Suprapubic skin (tissue), 4 donors: ENCODE measurements around the gene CFAP97D2. TPM values are rescaled to one million over a fixed set of nuclear protein-coding genes. Genes with fewer than 3 reads are reported as not detected.

Experiments
- DNase-seq, 2 donors: peaks; one replicate each; pipeline ENCODE4 v3.0.0-alpha.2; 2019; ENCODE audit warnings: low spot score in 2 of 2
- H3K27ac ChIP-seq: fragments of 200-600 bp; sonication (generic); one replicate; pipeline ENCODE4 v1.5.1; 2019
- H3K27me3 ChIP-seq: fragments of 200-600 bp; sonication (generic); one replicate; pipeline ENCODE4 v1.5.1; 2019
- H3K36me3 ChIP-seq: fragments of 200-600 bp; sonication (generic); one replicate; pipeline ENCODE4 v1.5.1; 2019
- H3K4me1 ChIP-seq: fragments of 200-600 bp; sonication (generic); one replicate; pipeline ENCODE4 v1.5.1; 2019
- H3K4me3 ChIP-seq: fragments of 200-600 bp; sonication (generic); one replicate; pipeline ENCODE4 v1.5.1; 2019; ENCODE audit warnings: mild to moderate bottlenecking
- H3K9me3 ChIP-seq: fragments of 200-600 bp; sonication (generic); one replicate; pipeline ENCODE4 v1.5.1; 2019
- CTCF ChIP-seq, 2 donors: fragments of 200-600 bp in 1 of 2; fragments of 450-650 bp in 1 of 2; sonication (generic) in 1 of 2; IDR thresholded peaks; one replicate each; pipeline ENCODE4 v1.5.1; 2016 to 2019; ENCODE audit warnings: antibody characterized with exemption in 2 of 2, mild to moderate bottlenecking in 1 of 2, moderate library complexity in 1 of 2
- EP300 ChIP-seq: sonication (generic); formaldehyde crosslinking; IDR thresholded peaks from one replicate; pipeline ENCODE4 v1.6.1; 2017; ENCODE audit warnings: antibody characterized with exemption
- POLR2A ChIP-seq, 2 donors: fragments of 450-650 bp; IDR thresholded peaks; one replicate each; pipeline ENCODE4 v1.6.1; 2017; ENCODE audit warnings: antibody characterized with exemption in 2 of 2, mild to moderate bottlenecking in 2 of 2, moderate library complexity in 2 of 2
- POLR2AphosphoS5 ChIP-seq, 3 donors: sonication (generic); formaldehyde crosslinking; IDR thresholded peaks; one replicate each; pipeline ENCODE4 v1.6.1; 2017; ENCODE audit warnings: antibody characterized with exemption in 3 of 3
- WGBS: methylation state at CpG from one replicate; pipeline ENCODE4 v1.1.5; 2018; 5-methylcytosine and 5-hydroxymethylcytosine counted together
- total RNA-seq, 4 donors: library from RNA; depleted of rRNA; stranded (reverse); fragments of >200 nt; gene quantifications; one replicate each; pipeline ENCODE4 v1.1.0, GENCODE V29; 2016

The CFAP97D2 gene
- total RNA-seq, 4 donors from 2014 or later = not detected

GRCh38 chr13:114166381-114167131 is 12.5 kb upstream of the CFAP97D2 start:
- WGBS = 28% methylated on average over 10 of the region's 20 CpGs
- Histone ChIP-seq H3K9me3 (no peaks in the 10 kb centered on the region), H3K27ac (no peak overlapping the region), H3K4me3 (no peak overlapping the region), H3K36me3 (no peaks in the 10 kb centered on the region), H3K4me1 (peaks cover 26% of the 10 kb centered on the region), H3K27me3 (peaks cover 16% of the 10 kb centered on the region)
- DNase-seq = no peak
- TF ChIP-seq POLR2A (IDR thresholded peaks at IDR 0.05) = no peak
- TF ChIP-seq EP300 = no peak
- TF ChIP-seq CTCF (IDR thresholded peaks at IDR 0.05) = no peak
- TF ChIP-seq POLR2AphosphoS5 (IDR thresholded peaks at IDR 0.05) = no peak

GRCh38 chr13:114167426-114167825 is 11.6 kb upstream of the CFAP97D2 start:
- Histone ChIP-seq H3K27me3 (peaks cover 11% of the 10 kb centered on the region), H3K27ac (no peak overlapping the region), H3K4me1 (peaks cover 18% of the 10 kb centered on the region), H3K4me3 (no peak overlapping the region), H3K9me3 (no peaks in the 10 kb centered on the region), H3K36me3 (no peaks in the 10 kb centered on the region)
- 68% methylated on average over 5 of the region's 5 CpGs for WGBS
- TF ChIP-seq CTCF (IDR thresholded peaks at IDR 0.05) = no peak
- no peak for TF ChIP-seq POLR2A (IDR thresholded peaks at IDR 0.05)
- no peak for TF ChIP-seq POLR2AphosphoS5 (IDR thresholded peaks at IDR 0.05)
- no peak for TF ChIP-seq EP300
- DNase-seq = no peak

GRCh38 chr13:114167885-114168284 is 11.2 kb upstream of the CFAP97D2 start:
- TF ChIP-seq CTCF (IDR thresholded peaks at IDR 0.05) (no peak), POLR2A (IDR thresholded peaks at IDR 0.05) (no peak), EP300 (no peak), POLR2AphosphoS5 (IDR thresholded peaks at IDR 0.05) (no peak)
- no peaks in the 10 kb centered on the region for H3K36me3 ChIP-seq
- no peak for DNase-seq
- no peaks in the 10 kb centered on the region for H3K9me3 ChIP-seq
- peaks cover 7% of the 10 kb centered on the region for H3K27me3 ChIP-seq
- no peak overlapping the region for H3K4me3 ChIP-seq
- no peak overlapping the region for H3K27ac ChIP-seq
- WGBS = 96% methylated on average over 5 of the region's 5 CpGs
- H3K4me1 ChIP-seq = peaks cover 14% of the 10 kb centered on the region

GRCh38 chr13:114173272-114173671 is 5.8 kb upstream of the CFAP97D2 start:
- Histone ChIP-seq H3K27ac (no peak overlapping the region), H3K36me3 (no peaks in the 10 kb centered on the region), H3K4me3 (no peak overlapping the region), H3K9me3 (no peaks in the 10 kb centered on the region), H3K4me1 (no peaks in the 10 kb centered on the region), H3K27me3 (no peaks in the 10 kb centered on the region)
- DNase-seq = no peak
- TF ChIP-seq POLR2A (IDR thresholded peaks at IDR 0.05) (no peak), EP300 (no peak), POLR2AphosphoS5 (IDR thresholded peaks at IDR 0.05) (no peak), CTCF (IDR thresholded peaks at IDR 0.05) (no peak)
- 93% methylated on average over 3 of the region's 3 CpGs for WGBS

- H3K4me3 ChIP-seq = no peak overlapping the region
- WGBS = 79% methylated on average over 1 of the region's 1 CpG
Observed at GRCh38 chr13:114173745-114174144, 5.3 kb upstream of the CFAP97D2 start.

More at GRCh38 chr13:114173745-114174144, 5.3 kb upstream of the CFAP97D2 start:
- no peaks in the 10 kb centered on the region for H3K4me1 ChIP-seq
- no peaks in the 10 kb centered on the region for H3K27me3 ChIP-seq
- H3K9me3 ChIP-seq = no peaks in the 10 kb centered on the region
- no peak for TF ChIP-seq CTCF (IDR thresholded peaks at IDR 0.05)
- no peak for TF ChIP-seq POLR2A (IDR thresholded peaks at IDR 0.05)
- no peak for TF ChIP-seq EP300
- no peak for TF ChIP-seq POLR2AphosphoS5 (IDR thresholded peaks at IDR 0.05)
- DNase-seq = no peak
- H3K36me3 ChIP-seq = no peaks in the 10 kb centered on the region
- no peak overlapping the region for H3K27ac ChIP-seq
